DMS114 treated with DMSO at 0.1 percent for 48 hours (cell line): ENCODE data around the gene PDE9A.

Experiments used
- DNase-seq: peaks from one replicate; lab custom pipeline; 2025; ENCODE audit not compliant: unreplicated experiment; lab: John Stamatoyannopoulos, UW

PDE9A gene

GRCh38 chr21:42734323-42734971 is 81.0 kb downstream of the PDE9A start:
- DNase-seq: no peak

DNA sequence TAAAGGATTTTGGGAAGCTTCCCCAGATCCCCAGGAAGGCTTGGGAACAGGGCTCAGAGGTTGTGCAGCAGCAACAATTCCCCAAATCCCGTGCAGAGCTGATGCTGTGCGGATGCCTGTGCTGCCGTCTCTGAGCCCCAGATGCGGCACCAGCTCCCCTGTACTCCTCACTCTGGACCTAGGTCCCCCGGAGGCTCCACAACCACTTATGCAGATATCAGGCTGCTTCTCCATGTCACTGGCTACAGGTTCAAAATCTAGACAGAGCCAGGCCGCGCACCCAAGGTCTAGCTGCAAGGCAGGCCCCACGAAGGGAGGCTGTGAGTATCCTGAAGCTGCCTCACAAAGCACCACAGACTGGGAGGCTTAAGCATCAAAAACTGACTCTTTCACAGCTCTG is 81.6 kb downstream of the PDE9A start:
- no peak for DNase-seq

GRCh38 chr21:42735944-42736343 is 82.5 kb downstream of the PDE9A start:
- DNase-seq: no peak

GRCh38 chr21:42736646-42737350 is 83.4 kb downstream of the PDE9A start:
- no peak for DNase-seq

- DNase-seq: no peak
Measured at GRCh38 chr21:42737951-42738590, 84.7 kb downstream of the PDE9A start.

GRCh38 chr21:42739061-42739931 is 85.9 kb downstream of the PDE9A start:
- DNase-seq: no peak

DNA sequence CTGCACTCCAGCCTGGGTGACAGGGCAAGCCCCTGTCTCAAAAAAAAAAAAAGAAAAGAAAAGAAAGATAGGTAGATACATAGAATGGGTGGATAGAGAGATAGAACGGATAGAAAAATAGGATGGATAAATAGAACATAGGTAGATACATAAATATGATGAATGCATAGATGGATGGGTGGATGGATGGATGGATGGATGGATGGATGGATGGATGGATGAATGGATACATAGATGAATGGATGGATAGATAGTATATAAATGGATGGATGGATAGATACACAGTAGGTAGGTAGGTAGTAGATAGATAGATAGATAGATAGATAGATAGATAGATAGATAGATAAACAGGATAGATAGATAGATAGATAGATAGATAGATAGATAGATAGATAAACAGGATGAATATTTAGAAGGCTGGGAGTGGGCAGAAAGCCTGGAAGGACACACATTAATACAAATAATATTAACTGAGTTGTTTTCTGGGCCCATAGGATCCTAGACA is 87.0 kb downstream of the PDE9A start:
- no peak for DNase-seq

- no peak for DNase-seq
Measured at GRCh38 chr21:42741066-42741465, 87.6 kb downstream of the PDE9A start.

DNA sequence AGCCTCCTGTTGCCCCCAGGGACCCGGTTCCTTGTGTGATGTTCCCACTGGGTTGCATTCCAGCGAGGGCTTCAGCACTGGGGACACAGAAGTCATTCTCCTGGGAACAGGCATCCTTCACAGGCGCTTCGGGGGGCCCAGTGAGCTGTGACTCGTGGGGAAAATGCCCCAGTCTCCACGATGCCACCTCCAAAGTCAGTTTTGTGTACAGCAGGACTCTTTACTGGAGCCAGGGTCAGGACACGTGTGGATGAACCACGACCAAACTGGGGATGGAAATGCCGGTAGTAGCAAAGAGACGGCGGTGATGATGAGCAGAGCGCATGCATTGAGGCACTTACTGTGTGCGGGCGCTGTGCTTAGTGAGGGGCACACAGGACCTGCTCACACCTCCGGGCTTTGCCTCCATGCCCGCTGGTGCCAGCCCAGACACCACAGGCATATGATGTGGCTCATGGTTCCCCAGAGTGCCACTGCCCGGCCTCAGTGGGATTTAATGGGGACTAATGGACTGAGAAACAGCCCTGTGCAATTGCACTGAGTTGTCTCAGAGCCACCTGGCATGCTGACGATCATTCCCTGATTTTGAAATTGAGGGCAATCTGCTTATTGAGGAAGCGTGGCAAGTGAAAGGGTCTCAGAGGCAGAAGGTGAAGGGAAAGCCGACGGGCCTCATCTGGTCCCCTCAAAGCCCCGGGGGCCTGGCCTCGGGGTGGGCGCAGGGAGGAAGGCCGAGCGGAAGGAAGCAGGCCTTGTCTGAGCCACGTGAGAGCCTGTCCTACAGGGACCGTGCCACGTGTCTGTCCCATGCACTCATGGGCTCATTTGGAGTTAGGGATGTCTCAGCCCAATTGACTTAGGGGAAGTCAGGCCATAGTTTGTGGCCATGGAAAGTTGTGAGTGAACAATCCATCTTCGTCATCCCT is 91.4 kb downstream of the PDE9A start:
- DNase-seq: no peak

DNA sequence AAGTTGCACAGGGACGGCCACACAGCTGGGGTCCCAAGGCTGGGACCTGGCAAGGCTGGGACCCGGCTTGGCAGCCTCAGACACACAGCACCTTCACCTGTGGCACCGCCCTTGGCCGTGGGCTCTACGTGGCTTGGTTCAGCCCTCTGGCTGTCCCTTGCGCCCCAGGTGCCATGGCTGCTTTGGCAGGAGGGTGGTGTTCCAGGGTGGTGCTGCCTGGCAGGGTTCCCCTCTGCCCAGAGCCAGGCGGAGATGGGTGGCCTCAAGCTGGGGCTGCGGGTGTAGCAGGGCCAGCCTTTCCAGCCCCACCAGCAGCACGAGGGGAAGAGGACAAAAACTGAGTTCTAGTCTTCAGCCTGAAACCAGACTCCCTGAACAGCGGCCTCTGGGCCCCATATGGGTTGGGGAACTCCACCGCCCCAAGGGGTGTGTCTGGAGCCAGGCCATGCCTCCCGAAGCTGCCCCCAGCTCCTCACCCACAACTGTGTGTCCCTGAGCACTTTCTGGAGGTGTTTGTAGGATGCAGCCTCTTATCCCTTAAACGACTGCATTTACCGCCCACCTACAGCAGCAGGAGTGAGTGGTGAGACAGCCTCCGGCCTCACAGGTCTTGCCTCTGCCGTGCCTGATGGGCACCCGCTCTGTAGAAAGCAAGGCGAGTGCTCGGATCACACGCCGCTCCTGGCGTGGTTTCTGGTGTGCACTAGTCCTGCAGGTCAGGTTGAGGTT is 92.3 kb downstream of the PDE9A start:
- DNase-seq: no peak

DNA sequence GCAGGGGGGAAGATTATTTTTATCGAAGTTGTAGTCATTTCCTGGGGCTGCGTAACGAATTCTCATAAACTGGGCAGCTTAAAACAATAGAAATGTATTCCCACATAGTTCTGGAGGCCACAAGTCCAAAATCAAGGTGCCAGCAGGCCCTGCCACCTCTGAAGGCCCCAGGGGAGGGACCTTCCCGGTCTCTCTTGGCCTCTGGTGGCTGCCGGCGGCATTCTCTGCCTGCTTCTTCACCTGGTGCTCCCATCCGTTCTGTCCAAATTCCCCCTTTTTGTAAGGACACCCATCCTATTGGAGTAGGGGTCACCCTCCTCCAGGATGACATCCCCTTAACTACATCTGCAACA is 92.8 kb downstream of the PDE9A start:
- no peak for DNase-seq

DNA sequence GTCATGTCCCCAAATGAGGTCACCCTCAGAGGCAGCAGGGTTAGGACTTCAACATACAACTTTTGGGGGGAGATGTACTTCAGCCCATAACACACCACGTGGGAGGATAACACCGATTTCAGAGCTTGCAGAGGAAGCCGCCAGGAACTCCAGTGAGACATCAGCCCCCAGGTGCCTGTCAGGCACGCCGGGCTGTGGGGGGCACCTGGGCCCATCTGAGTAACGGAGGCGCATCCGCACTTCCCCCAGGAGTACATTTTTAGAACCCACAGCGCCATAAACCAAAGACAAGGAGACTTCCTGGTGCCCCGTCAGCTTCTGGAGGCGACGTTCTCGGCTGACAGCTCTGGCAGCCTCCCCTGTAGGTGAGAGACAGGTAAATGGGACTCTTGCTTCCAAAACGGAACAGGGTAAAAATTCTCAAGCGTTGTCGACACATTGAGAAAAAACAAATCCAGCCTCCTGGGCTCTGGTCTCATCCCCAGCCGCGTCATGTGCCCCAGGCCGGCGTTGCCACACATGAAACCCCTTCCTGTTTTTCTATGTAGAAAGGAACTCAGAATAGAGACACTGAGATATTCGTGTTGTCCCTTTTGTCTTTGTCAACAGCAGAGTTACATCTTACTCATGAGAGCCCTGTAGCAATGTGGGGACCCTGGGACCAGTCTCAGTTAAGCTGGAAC is 93.3 kb downstream of the PDE9A start:
- no peak for DNase-seq

DNA sequence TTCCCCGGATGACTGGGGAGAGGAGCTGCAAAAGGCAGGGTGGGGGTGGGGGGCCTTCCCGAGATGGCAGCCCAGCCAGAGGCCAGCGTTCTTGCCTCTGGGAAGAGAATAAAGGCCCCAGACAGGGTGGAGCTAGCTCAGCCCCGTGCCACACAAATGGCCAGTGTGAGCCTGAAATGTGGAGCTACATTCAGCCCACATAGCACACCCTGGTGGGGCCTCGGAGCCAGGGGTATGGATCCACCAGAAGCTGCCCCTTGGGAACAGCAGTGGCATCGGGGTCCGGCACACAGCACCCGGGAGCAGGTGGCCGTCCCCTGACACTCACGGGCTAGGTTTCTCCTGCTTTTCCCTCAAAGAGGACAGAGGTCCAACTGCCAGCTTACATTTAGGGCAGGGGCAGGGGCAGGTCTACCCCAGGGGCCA is 93.9 kb downstream of the PDE9A start:
- no peak for DNase-seq

DNA sequence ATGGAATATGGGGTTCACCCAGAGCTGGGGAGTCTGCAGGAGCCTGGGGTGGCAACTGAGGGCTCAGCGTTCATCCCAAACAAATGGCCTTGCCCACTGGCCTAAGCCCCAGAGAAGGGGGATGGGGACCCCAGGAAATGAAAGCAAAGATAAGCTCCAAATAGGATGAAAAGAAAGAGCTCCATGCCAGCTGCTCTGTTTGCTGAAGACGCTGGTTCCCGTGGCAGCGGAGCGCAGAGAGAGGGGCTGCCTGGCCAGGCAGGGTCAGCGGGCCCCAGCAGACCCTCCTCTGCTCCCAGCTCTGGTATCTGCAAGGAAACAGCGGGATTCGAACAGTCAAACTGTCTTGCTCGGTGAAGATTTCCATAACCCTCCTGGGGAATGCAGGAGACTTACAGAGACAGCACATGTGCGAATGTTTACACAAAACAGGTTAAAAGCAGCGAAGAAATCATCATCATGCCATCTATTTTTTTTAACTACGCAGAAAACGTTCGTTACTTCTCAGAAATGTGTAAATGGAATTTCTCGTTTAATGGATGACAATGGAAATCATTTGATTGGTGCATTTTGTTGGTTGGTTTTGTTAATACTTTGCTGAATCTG is 94.4 kb downstream of the PDE9A start:
- DNase-seq: no peak

DNA sequence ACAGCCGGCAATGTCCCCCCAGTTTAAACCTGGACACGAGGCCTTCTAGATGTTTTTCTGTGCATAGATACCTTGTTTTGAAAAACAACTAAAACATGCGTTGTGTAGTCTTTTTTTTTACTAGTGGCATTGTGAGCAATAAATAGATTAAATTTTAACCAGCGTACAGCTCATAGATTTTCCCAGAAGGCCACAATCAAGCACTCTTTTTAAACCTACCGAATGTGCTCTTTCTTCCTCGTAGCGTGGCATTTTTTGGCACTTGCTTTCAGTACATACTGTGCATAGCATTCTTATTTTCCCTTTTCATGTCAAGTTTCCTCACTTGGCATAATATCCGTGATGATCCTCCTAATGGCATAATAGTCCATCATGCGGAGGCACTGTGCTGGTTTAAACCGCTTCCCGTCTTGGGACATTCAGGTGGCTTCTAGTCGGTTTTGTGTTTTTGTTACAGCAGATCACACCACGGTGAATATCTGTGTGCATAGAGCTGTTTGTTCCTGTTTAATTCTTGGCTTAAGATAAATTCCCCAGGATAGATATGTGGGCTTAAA is 95.3 kb downstream of the PDE9A start:
- no peak for DNase-seq

GRCh38 chr21:42750737-42751530 is 97.5 kb downstream of the PDE9A start:
- no peak for DNase-seq

DNA sequence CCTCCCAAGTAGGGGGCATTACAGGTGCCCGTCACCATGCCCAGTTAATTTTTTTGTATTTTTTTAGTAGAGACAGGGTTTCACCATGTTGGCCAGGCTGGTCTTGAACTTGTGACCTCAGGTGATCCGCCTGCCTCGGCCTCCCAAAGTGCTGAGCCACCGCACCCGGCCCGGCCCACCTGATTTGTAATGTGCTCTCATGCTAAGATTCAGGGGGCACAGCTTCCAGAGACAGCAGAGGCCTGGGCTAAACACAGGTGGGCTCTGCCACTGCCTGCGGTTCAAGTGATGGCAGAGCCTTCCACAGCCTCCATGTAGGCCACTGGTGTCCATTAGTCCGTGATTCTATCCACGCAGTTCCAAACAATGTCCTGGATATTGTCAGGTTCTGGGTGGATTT is 98.4 kb downstream of the PDE9A start:
- no peak for DNase-seq
